Neural cell (in vitro differentiated cells): Measurements from ENCODE around the gene NUCB1. TPM values are rescaled to one million over a fixed set of nuclear protein-coding genes. Genes with fewer than 3 reads are reported as not detected.
A peak's percentile ranks its signal among the peaks of the same experiment; 100 is the strongest.

Experiments used
- H2AFZ ChIP-seq: fragments of 200-600, 300-800 bp; sonication (generic), shearing (Covaris generic); 2 replicates; pipeline ENCODE4 v1.6.0; 2014; ENCODE audit warnings: low read depth, mild to moderate bottlenecking, antibody characterized with exemption, low read length, moderate library complexity
- H3F3A ChIP-seq: fragments of 200-600 bp; shearing (Covaris generic); 2 replicates; pipeline ENCODE4 v1.6.1; 2016; ENCODE audit warnings: mild to moderate bottlenecking, moderate library complexity, mixed read lengths, antibody characterized with exemption, low read length; ENCODE audit not compliant: insufficient read depth, poor library complexity, severe bottlenecking
- H3K27ac ChIP-seq: fragments of 200-600, 300-800 bp; sonication (generic), shearing (Covaris generic); 2 replicates; pipeline ENCODE4 v1.5.1; 2014; ENCODE audit warnings: mild to moderate bottlenecking, low read length, moderate library complexity
- H3K27me3 ChIP-seq: fragments of 300-800, 200-600 bp; sonication (generic), shearing (Covaris generic); 2 replicates; pipeline ENCODE4 v1.6.0; 2014; ENCODE audit warnings: mild to moderate bottlenecking, low read depth, low read length, moderate library complexity; ENCODE audit not compliant: insufficient read depth
- H3K36me3 ChIP-seq: fragments of 300-800, 200-600 bp; sonication (generic), shearing (Covaris generic); 2 replicates; pipeline ENCODE4 v1.5.1; 2014; ENCODE audit warnings: mild to moderate bottlenecking, antibody characterized with exemption, low read length, moderate library complexity; ENCODE audit not compliant: insufficient read depth
- H3K4me2 ChIP-seq: fragments of 300-800, 200-600 bp; sonication (generic), shearing (Covaris generic); 2 replicates; pipeline ENCODE4 v1.6.0; 2014; ENCODE audit warnings: mild to moderate bottlenecking, low read length
- H3K4me3 ChIP-seq: fragments of 300-800, 200-600 bp; sonication (generic), shearing (Covaris generic); 2 replicates; pipeline ENCODE4 v1.5.1; 2014; ENCODE audit warnings: mild to moderate bottlenecking, low read length, moderate library complexity
- H3K79me2 ChIP-seq: fragments of 200-600 bp; shearing (Covaris generic); replicated peaks from 2 replicates; pipeline ENCODE4 v1.6.0; 2014; ENCODE audit warnings: mild to moderate bottlenecking, low read length, moderate library complexity; ENCODE audit not compliant: insufficient read depth
- H3K9ac ChIP-seq: fragments of 300-800, 200-600 bp; sonication (generic), shearing (Covaris generic); 2 replicates; pipeline ENCODE4 v1.6.1; 2016; ENCODE audit warnings: mild to moderate bottlenecking, low read length, mixed read lengths
- H3K9me2 ChIP-seq: fragments of 200-600 bp; shearing (Covaris generic); 2 replicates; pipeline ENCODE4 v1.6.1; 2016; ENCODE audit warnings: mild to moderate bottlenecking, low read length, mixed read lengths; ENCODE audit not compliant: insufficient read depth
- H3K9me3 ChIP-seq: fragments of 200-600, 300-800 bp; sonication (generic), shearing (Covaris generic); 2 replicates; pipeline ENCODE4 v1.6.1; 2016; ENCODE audit warnings: mild to moderate bottlenecking, mixed run types, low read length, moderate library complexity, mixed read lengths
- H4K20me1 ChIP-seq: fragments of 200-600 bp; shearing (Covaris generic); 2 replicates; pipeline ENCODE4 v1.6.1; 2016; ENCODE audit warnings: mild to moderate bottlenecking, mixed run types; ENCODE audit not compliant: insufficient read depth
- EP300 ChIP-seq: fragments of 450-650 bp; conservative IDR thresholded peaks from 2 replicates; pipeline ENCODE4 v1.6.1; 2014; ENCODE audit warnings: antibody characterized with exemption, mild to moderate bottlenecking, moderate library complexity; ENCODE audit not compliant: poor library complexity, severe bottlenecking
- EZH2 ChIP-seq: fragments of 200-600, 300-800 bp; shearing (Covaris generic), sonication (generic); IDR thresholded peaks from 2 replicates; pipeline ENCODE4 v1.6.1; 2014; ENCODE audit warnings: antibody characterized with exemption, low read length, borderline replicate concordance, mild to moderate bottlenecking; ENCODE audit not compliant: insufficient read depth, poor library complexity, severe bottlenecking
- MXI1 ChIP-seq: fragments of 450-650 bp; conservative IDR thresholded peaks from 2 replicates; pipeline ENCODE4 v1.6.1; 2014; ENCODE audit warnings: antibody characterized with exemption, mild to moderate bottlenecking; ENCODE audit not compliant: poor library complexity, severe bottlenecking
- POLR2AphosphoS5 ChIP-seq: IDR thresholded peaks from 2 replicates; pipeline ENCODE4 v1.6.1; 2012
- RAD21 ChIP-seq: fragments of 450-650 bp; conservative IDR thresholded peaks from 2 replicates; pipeline ENCODE4 v1.6.1; 2014; ENCODE audit warnings: antibody characterized with exemption, mild to moderate bottlenecking, moderate library complexity
- REST ChIP-seq: IDR thresholded peaks from 2 replicates; pipeline ENCODE4 v1.6.1; 2012; ENCODE audit warnings: borderline replicate concordance
- SMC3 ChIP-seq: fragments of 450-650 bp; conservative IDR thresholded peaks from 2 replicates; pipeline ENCODE4 v1.6.1; 2014; ENCODE audit warnings: antibody characterized with exemption, mild to moderate bottlenecking, moderate library complexity; ENCODE audit not compliant: poor library complexity
- TAF1 ChIP-seq: IDR thresholded peaks from 2 replicates; pipeline ENCODE4 v1.6.1; 2012; ENCODE audit warnings: low read depth
- polyA plus RNA-seq: library from polyadenylated mRNA; depleted of rRNA; stranded (reverse); fragments of >200 nt; gene quantifications from 2 replicates; pipeline ENCODE4 v1.2.3, GENCODE V29; 2014
- TF ChIP-seq, protein P1 (sequence below): fragments of 450-650 bp; IDR thresholded peaks from 2 replicates; pipeline ENCODE4 v1.5.1; 2014; ENCODE audit warnings: antibody characterized with exemption, mild to moderate bottlenecking, moderate library complexity; ENCODE audit not compliant: poor library complexity, severe bottlenecking

The NUCB1 gene
- polyA plus RNA-seq, 1 donor from 2014 or later = 80.0 TPM

- H3K4me3 ChIP-seq = peak overlapping the region; percentile 94
- TF ChIP-seq TAF1 (no peak), POLR2AphosphoS5 (no peak), EP300 (no peak), SMC3 (no peak), EZH2 (no peak), REST (no peak), RAD21 (no peak), MXI1 (no peak)
- TF ChIP-seq, protein P1, sequence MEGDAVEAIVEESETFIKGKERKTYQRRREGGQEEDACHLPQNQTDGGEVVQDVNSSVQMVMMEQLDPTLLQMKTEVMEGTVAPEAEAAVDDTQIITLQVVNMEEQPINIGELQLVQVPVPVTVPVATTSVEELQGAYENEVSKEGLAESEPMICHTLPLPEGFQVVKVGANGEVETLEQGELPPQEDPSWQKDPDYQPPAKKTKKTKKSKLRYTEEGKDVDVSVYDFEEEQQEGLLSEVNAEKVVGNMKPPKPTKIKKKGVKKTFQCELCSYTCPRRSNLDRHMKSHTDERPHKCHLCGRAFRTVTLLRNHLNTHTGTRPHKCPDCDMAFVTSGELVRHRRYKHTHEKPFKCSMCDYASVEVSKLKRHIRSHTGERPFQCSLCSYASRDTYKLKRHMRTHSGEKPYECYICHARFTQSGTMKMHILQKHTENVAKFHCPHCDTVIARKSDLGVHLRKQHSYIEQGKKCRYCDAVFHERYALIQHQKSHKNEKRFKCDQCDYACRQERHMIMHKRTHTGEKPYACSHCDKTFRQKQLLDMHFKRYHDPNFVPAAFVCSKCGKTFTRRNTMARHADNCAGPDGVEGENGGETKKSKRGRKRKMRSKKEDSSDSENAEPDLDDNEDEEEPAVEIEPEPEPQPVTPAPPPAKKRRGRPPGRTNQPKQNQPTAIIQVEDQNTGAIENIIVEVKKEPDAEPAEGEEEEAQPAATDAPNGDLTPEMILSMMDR = no peak
Measured at GRCh38 chr19:48953990-48954594, 54.0 kb downstream of the NUCB1 start.

GRCh38 chr19:48954595-48955307 lies 54.6 kb downstream of the NUCB1 start, which contains the start of gene BAX:
Gene BAX (plus strand): TSS chr19:48954875. CDS start chr19:48954929, 54 bp downstream.
- Histone ChIP-seq H2AFZ (peak within 1 kb of the TSS; percentile 76), H4K20me1 (no peaks in the 10 kb centered on the region), H3K9me2 (no peaks in the 10 kb centered on the region), H3K9ac (peak within 1 kb of the TSS; percentile 92), H3K9me3 (no peaks in the 10 kb centered on the region), H3K27ac (peak within 1 kb of the TSS; percentile 63), H3K36me3 (no peaks in the 10 kb centered on the region), H3K4me3 (peak within 1 kb of the TSS; percentile 94), H3K79me2 (peaks cover 9% of the 10 kb centered on the region), H3K4me2 (peak within 1 kb of the TSS; percentile 92), H3K27me3 (no peaks in the 10 kb centered on the region), H3F3A (no peaks in the 10 kb centered on the region)
- peak; percentile 52 for TF ChIP-seq SMC3
- TF ChIP-seq TAF1 = no peak
- no peak for TF ChIP-seq EZH2
- TF ChIP-seq RAD21 = peak; percentile 45
- peak; percentile 67 for TF ChIP-seq EP300
- TF ChIP-seq, protein P1 = peak; percentile 41
- peak; percentile 50 for TF ChIP-seq REST
- TF ChIP-seq MXI1 = peak; percentile 87
- TF ChIP-seq POLR2AphosphoS5 = peak; percentile 69

More at GRCh38 chr19:48953990-48954594, 54.0 kb downstream of the NUCB1 start:
- Histone ChIP-seq H3K9me2 (no peaks in the 10 kb centered on the region), H3K79me2 (peaks cover 9% of the 10 kb centered on the region), H3K9ac (peak overlapping the region; percentile 92), H3K36me3 (no peaks in the 10 kb centered on the region), H3K27ac (peak overlapping the region; percentile 32), H3F3A (no peaks in the 10 kb centered on the region), H3K4me2 (peak overlapping the region; percentile 40), H3K27me3 (no peaks in the 10 kb centered on the region), H2AFZ (peak overlapping the region; percentile 27), H3K9me3 (no peaks in the 10 kb centered on the region), H4K20me1 (no peaks in the 10 kb centered on the region)
